ENCODE measurements around the gene CAPN9. TPM values are rescaled to one million over a fixed set of nuclear protein-coding genes. Genes with fewer than 3 reads are reported as not detected.

The CAPN9 gene
- total RNA-seq, 1 donor from 2014 or later = 0.14 TPM

- Histone ChIP-seq H3K27ac (replicated peaks) (peak overlapping the region; percentile 67), H3K27me3 (ENCODE audit: low read depth) (no peaks in the 10 kb centered on the region), H3K9me3 (replicated peaks) (no peaks in the 10 kb centered on the region), H3K36me3 (no peaks in the 10 kb centered on the region), H3K4me3 (no peak overlapping the region), H3K4me1 (peaks cover 36% of the 10 kb centered on the region)
- no peak for DNase-seq
- TF ChIP-seq, protein P1, sequence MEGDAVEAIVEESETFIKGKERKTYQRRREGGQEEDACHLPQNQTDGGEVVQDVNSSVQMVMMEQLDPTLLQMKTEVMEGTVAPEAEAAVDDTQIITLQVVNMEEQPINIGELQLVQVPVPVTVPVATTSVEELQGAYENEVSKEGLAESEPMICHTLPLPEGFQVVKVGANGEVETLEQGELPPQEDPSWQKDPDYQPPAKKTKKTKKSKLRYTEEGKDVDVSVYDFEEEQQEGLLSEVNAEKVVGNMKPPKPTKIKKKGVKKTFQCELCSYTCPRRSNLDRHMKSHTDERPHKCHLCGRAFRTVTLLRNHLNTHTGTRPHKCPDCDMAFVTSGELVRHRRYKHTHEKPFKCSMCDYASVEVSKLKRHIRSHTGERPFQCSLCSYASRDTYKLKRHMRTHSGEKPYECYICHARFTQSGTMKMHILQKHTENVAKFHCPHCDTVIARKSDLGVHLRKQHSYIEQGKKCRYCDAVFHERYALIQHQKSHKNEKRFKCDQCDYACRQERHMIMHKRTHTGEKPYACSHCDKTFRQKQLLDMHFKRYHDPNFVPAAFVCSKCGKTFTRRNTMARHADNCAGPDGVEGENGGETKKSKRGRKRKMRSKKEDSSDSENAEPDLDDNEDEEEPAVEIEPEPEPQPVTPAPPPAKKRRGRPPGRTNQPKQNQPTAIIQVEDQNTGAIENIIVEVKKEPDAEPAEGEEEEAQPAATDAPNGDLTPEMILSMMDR (IDR thresholded peaks at IDR 0.05; ENCODE audit: borderline replicate concordance) = no peak
- intact Hi-C loops (cut with micrococcal nuclease) = no loop called here
Measured at GRCh38 chr1:230725256-230726012, 21.8 kb upstream of the CAPN9 start.

GRCh38 chr1:230728710-230729392, 18.3 kb upstream of the CAPN9 start:
- Histone ChIP-seq H3K4me1 (peaks cover 45% of the 10 kb centered on the region), H3K4me3 (no peak overlapping the region), H3K27me3 (ENCODE audit: low read depth) (no peaks in the 10 kb centered on the region), H3K27ac (replicated peaks) (peak overlapping the region; percentile 67), H3K36me3 (no peaks in the 10 kb centered on the region), H3K9me3 (replicated peaks) (no peaks in the 10 kb centered on the region)
- DNase-seq = peak; percentile 41
- TF ChIP-seq, protein P1 (IDR thresholded peaks at IDR 0.05; ENCODE audit: borderline replicate concordance) = peak; percentile 6
- intact Hi-C loops (cut with micrococcal nuclease) = no loop called here

DNA sequence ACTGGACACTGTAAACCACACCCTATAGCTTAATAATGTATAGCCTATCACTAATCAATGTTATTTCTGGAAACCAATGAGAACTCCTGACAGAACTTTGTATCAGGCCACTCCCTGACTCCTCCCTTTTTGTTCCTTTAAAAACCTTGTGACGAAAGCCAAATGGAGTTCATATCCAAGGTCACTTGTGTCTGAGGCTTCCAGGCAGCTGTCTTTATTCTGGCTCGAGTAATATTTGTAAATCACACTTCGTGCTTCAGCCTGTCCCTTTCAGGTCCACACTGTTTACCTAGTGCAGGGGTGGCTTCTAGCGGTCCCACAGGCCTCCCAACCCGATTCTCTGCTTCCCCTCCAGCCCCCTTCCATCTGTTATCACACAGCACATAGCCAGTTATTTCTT, 16.2 kb upstream of the CAPN9 start:
- Histone ChIP-seq H3K36me3 (no peaks in the 10 kb centered on the region), H3K27ac (replicated peaks) (peak overlapping the region; percentile 79), H3K4me3 (no peak overlapping the region), H3K9me3 (replicated peaks) (no peaks in the 10 kb centered on the region), H3K27me3 (ENCODE audit: low read depth) (no peaks in the 10 kb centered on the region), H3K4me1 (peaks cover 42% of the 10 kb centered on the region)
- intact Hi-C loops (cut with micrococcal nuclease) = no loop called here
- no peak for DNase-seq
- TF ChIP-seq, protein P1 (IDR thresholded peaks at IDR 0.05; ENCODE audit: borderline replicate concordance) = no peak

DNA sequence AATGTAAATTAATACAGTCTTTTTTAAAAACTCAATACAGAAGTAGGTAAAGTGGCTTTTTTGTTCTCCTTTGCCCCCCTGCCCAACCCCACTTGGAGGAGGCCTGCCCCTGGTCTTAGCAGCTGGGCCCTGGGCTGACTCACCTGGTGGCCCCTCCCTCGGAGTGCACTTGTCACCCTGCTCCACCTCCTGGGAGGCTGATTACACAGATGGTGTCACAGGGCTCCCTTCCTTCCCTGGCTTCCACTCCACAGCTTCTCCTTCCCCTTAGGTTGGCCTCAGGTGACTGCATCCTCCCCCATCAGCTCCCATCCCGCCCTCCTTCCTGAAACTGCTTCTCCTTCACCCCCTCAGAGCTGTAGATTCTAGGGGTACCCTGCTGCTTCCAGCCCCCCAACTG, 11.7 kb upstream of the CAPN9 start:
- DNase-seq = no peak
- Histone ChIP-seq H3K9me3 (replicated peaks) (peaks cover 9% of the 10 kb centered on the region), H3K4me3 (no peak overlapping the region), H3K4me1 (peaks cover 15% of the 10 kb centered on the region), H3K27ac (replicated peaks) (no peak overlapping the region), H3K27me3 (ENCODE audit: low read depth) (no peaks in the 10 kb centered on the region), H3K36me3 (no peaks in the 10 kb centered on the region)
- TF ChIP-seq, protein P1 (IDR thresholded peaks at IDR 0.05; ENCODE audit: borderline replicate concordance) = no peak
- intact Hi-C loops (cut with micrococcal nuclease) = no loop called here

- H3K36me3 ChIP-seq = no peaks in the 10 kb centered on the region
- TF ChIP-seq, protein P1 (IDR thresholded peaks at IDR 0.05; ENCODE audit: borderline replicate concordance) = no peak
- no peak overlapping the region for H3K4me3 ChIP-seq
- H3K27ac ChIP-seq (replicated peaks) = no peak overlapping the region
- no peak for DNase-seq
- no peaks in the 10 kb centered on the region for H3K27me3 ChIP-seq (ENCODE audit: low read depth)
- H3K9me3 ChIP-seq (replicated peaks) = peaks cover 9% of the 10 kb centered on the region
- intact Hi-C loops (cut with micrococcal nuclease) = no loop called here
- H3K4me1 ChIP-seq = no peaks in the 10 kb centered on the region
Measured at GRCh38 chr1:230737622-230738262, 9.4 kb upstream of the CAPN9 start.
